Measurements from ENCODE around the gene WFS1.
A peak's percentile ranks its signal among the peaks of the same experiment; 100 is the strongest.

WFS1 gene

GRCh38 chr4:6324461-6324998 lies 54.9 kb downstream of the WFS1 start:
- no peak for DNase-seq (ENCODE audit: low read depth in 2 of 2)

DNA sequence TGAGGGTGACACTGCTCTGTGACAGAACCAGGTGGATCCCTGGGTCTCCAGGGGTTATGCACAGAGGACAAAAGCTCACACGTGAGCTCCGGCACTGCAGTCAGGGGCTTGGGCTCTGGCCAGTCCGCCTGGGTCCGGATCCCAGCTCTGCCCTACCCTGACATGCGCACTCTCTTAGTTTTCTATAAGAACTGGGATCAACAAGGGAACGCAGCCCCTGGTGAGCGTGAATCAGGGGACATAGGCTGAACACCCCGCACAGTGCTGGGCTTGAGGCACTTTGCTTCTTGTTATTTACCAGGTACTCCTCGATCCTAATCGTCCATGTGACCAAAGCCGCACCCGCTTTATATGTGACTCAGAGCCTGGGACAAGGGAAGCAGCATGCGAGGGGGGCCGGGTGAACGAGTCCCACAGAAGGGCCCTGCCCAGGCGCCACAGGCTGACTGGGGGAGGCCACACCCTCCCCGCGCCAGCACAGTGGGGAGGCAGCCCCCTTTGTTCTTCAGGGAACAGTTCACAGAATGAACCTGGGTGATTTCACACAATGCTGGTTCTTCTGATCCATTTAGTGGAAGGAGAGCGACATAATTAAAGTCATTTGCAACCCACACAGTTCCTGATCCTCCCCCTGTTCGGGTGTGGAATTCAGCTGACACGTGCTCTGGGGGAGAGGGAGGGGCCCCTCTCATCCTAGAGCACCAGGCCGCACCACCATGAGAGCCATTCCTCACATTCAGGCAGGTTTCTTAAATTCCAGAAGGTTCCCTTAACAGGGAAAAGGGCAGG lies 55.5 kb downstream of the WFS1 start:
- DNase-seq (ENCODE audit: low read depth in 2 of 2): no peak

DNA sequence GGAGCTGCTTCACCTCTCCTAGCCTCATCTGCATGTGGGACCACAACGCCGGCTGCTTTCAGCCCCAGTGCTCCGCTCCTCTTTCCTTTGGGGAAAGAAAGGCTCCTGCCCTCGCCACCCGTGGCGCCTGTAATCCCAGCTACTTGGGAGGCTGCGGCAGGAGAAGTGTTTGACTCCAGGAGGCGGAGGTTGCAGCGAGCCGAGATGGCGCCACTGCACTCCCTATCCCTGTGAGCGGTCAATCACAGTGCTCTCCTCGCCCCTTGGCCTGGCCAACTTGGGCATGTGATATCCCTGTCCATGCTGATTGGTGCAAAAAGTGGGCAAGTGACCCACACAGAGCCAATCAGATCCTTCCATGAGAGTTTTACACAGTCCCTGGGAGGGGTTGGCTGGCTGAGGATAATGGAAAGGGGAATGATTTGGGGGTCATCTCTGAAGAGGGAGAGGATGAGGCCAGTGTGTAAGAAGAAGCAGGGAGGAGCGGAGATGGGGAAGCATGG lies 56.2 kb downstream of the WFS1 start:
- DNase-seq (ENCODE audit: low read depth in 2 of 2): no peak

DNA sequence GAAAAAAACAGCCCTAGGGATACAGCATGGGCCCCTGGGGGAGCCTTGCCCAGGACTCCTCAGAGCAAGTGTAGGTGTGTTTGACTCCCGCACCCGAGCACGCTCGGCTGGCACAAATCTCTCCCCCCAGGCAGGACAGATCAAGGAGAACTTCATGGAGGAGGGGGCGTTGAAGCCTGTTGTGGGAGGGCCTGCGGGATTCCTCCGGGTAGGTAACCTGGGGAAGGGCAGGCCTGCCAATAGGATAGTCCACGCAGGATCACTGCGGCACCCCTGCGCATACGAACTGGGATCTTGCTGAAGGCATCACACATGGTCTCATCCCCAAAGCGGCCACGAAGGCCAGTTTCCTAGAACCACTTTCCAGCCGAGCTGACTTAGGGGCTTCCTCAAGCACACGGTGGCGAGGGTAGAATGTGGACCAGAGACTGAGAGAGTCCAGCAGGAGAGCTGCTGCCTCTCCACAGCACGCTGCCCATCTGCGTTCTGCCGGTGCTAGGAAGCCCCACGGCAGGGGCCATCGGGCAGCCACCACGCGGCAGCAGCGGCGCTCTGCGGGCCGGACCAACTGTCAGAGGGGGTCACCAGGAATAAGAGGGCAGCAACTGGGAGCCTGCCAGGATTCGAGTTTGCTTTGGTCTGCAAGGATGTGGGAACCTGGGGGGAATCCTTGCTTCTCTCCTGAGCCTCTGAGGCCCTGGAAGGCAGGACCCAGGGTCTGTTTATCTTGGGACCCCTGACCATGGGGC lies 56.8 kb downstream of the WFS1 start:
- DNase-seq (ENCODE audit: low read depth in 2 of 2): no peak

- DNase-seq (ENCODE audit: low read depth in 2 of 2): peak; percentile 43 to 45
These were observed 57.7 kb downstream of the WFS1 start for GRCh38 chr4:6327220-6327917.

DNA sequence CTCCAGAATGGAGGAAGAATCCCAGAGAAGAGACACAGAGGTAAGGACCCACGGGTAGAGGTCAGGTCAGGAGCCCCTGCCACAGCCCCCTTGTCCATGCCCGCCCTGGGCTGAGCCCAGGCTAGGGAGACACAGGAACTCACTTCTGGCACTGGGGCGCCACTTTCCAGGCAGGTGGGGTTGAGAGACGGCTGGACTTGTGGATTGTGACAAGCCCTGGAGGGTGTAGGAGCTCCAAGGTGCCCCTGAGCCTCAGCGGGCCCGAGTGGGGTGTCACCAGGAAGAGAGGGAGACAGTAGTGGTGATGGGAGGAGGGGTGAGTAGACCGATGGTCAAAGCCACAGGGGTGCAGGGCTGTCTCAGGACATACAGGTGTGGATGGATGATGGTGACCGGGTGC lies 58.9 kb downstream of the WFS1 start:
- no peak for DNase-seq (ENCODE audit: low read depth in 2 of 2)

- DNase-seq (ENCODE audit: low read depth in 2 of 2): no peak
These were observed 60.1 kb downstream of the WFS1 start for GRCh38 chr4:6329478-6330383.

- no peak for DNase-seq (ENCODE audit: low read depth in 2 of 2)
These were observed 60.7 kb downstream of the WFS1 start for GRCh38 chr4:6330384-6330767.

GRCh38 chr4:6331018-6331417 lies 61.4 kb downstream of the WFS1 start:
- DNase-seq (ENCODE audit: low read depth in 2 of 2): no peak

DNA sequence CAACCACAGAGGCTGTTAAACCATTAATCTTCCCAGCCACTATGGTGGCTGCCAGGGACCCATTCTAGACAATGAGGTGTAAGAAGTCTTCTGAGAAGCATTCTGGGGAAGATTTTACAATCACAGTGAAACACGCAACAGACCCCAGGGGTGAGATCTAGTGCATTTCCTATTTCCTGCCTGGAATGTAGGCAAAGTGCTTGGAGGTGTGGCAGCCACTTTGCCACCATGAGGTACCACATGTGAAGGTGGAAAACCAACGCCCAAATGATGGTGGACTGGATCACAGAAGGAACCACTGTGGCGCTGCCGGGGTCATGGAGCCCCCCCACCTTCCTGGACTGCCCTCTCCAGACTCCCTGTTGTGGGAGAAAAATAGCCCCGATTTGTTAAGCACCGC lies 61.8 kb downstream of the WFS1 start:
- no peak for DNase-seq (ENCODE audit: low read depth in 2 of 2)

GRCh38 chr4:6332042-6332668 lies 62.5 kb downstream of the WFS1 start:
- no peak for DNase-seq (ENCODE audit: low read depth in 2 of 2)

GRCh38 chr4:6332669-6333050 lies 63.0 kb downstream of the WFS1 start:
- no peak for DNase-seq (ENCODE audit: low read depth in 2 of 2)

- no peak for DNase-seq (ENCODE audit: low read depth in 2 of 2)
These were observed 63.9 kb downstream of the WFS1 start for GRCh38 chr4:6333301-6334202.

DNA sequence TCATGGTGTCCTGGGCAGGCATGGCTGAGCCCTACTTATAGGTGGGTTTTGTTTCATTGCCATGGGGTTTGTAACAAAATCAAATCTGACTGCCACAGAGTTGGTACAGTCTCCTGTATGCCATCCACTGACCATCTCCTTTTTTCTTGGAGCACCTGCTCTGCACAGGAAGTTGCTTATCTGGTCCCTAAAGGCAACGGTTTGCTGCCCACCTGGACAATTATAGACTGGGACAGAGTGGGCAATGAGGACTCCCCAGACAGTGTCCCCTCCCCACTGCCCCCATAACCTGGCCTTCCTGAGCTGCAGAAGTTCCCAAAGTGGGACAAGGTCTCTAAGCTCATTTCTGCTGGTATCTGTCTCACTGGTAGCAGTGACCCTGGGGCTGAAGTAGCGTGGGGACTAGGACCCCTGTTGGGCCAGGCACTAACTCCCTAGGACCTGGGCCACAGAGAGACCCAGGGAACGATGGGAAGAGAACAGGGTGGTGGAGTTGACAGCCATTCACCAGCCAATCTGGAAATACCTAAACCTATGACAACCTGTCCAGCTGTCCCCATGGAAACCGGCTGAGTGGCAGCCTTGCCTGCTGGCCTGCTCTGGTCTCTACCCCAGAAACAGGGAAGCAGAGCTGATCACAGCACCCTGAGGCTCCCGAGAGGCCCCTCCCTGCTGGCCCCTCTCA lies 64.7 kb downstream of the WFS1 start:
- DNase-seq (ENCODE audit: low read depth in 2 of 2): no peak

DNA sequence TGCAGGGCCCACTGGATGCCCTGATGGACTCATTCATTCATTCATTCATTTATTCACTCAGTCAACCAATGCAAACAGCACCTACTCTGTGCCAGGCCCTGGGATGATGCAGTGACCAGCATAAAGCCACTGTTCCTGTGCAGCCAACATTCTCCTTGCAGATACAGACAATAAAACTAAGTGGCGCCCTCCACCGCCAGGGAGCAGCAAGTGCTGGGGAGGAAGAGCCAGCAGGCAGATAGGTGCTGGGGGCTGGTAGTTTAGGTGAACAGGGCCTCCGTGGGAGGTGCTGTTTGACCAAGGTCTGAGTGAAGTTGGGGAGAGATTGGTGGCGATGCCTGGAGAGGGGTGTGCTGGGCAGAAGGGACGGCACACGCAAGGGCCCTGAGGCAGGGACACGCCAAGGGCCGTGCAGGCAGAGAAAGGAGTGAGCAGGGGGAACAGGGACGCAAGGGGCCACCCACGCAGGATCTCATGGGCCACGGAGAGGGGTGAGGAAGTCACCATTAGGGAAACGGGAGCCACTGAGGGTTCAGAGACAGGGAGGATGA lies 65.5 kb downstream of the WFS1 start:
- DNase-seq (ENCODE audit: low read depth in 2 of 2): no peak

DNA sequence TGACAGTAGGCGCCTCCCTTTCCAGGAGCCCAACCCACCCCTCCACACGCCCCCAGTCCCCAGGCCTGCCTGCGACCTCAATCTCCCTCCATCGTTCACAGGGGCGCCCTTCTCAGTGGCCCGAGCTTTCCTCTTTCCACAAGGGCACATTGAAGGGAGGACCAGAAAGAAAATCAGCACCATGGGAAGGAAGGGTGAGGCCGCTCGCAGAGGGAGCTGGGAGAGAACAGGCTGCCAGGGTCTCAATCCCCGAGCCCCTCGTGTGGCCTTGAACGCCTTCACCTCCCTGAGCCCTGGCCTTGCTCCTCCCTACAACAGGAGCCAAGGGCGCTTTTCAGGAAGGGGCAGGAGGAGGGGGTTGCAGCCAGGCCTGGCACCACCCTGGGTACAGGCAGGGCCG lies 66.5 kb downstream of the WFS1 start:
- no peak for DNase-seq (ENCODE audit: low read depth in 2 of 2)

GRCh38 chr4:6337331-6337935 lies 67.8 kb downstream of the WFS1 start:
- no peak for DNase-seq (ENCODE audit: low read depth in 2 of 2)

DNA sequence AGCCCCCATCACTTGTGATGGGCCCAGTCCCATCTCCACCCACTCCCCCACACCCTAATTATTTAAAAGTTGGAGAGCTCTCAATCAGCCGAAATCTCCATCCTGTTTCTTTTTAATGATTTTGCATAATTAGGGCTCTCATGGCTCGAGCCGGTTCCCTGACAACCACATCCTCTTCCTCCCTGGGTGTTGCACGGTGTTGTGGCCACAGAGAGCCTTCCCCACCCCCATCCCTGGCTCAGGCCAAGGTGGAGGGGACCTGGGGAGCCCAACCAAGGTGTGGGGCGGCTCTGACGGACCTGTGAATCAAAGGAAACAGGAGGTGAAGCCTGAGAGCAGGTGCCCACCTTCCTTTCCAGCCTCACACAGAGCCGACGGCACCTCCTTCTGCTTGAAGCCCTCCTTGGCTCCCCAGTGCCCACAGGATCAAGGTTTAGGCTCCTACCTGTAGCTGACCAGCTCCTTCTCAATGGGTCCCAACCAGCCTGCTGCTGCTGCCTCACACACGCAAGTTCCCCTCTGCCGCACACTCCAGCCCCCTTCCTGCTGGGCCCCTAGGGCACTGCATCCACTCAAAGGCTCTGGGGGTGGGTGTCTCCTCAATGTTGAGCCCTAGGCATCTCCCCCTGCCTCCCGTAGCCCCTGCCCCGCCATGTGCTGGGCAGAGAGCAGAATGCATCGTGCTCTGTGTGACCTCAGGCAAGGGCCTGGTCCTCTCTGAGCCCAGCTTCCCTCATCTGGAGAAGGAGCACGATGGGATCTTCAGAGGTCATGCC lies 68.7 kb downstream of the WFS1 start:
- DNase-seq (ENCODE audit: low read depth in 2 of 2): no peak
